ENCODE measurements around the gene GSDMA.
"Not testable (repeated sequence)": the region's sequence is repeated elsewhere in the genome, so short reads cannot be mapped to it uniquely, and the experiment has no call there.

The GSDMA gene

GRCh38 chr17:39996162-39996561, 33.4 kb downstream of the GSDMA start:
- no peak for DNase-seq (ENCODE audit: low read depth, low spot score)

GRCh38 chr17:39996800-39997199, 34.0 kb downstream of the GSDMA start:
- no peak for DNase-seq (ENCODE audit: low read depth, low spot score)

GRCh38 chr17:39997543-39997942, 34.7 kb downstream of the GSDMA start:
- DNase-seq (ENCODE audit: low read depth, low spot score) = no peak

- DNase-seq (ENCODE audit: low read depth, low spot score) = no peak
Observed at GRCh38 chr17:39999067-39999466, 36.3 kb downstream of the GSDMA start.

GRCh38 chr17:40000161-40000560, 37.4 kb downstream of the GSDMA start:
- no peak for DNase-seq (ENCODE audit: low read depth, low spot score)

GRCh38 chr17:40001335-40001734, 38.5 kb downstream of the GSDMA start:
- DNase-seq (ENCODE audit: low read depth, low spot score) = not testable (repeated sequence)

GRCh38 chr17:40004072-40004471, 41.3 kb downstream of the GSDMA start:
- DNase-seq (ENCODE audit: low read depth, low spot score) = no peak

DNA sequence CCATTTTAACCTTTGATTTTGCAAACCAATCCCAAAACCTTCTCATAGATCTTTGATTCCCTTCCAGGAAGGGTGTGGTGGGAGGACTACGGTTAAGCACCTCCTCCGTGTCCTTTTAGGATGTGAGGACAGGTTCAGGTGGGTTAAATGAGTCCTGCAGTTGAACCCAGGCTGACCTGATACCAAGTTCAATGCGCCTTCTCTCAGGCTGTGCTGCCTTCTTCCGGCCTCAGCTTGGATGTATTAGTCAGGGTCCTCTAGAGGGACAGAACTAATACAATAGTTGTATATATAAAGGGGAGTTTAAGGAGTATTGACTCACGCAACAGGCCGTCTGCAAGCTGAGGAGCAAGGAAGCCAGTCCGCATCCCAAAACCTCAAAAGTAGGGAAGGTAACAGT, 41.9 kb downstream of the GSDMA start:
- no peak for DNase-seq (ENCODE audit: low read depth, low spot score)

DNA sequence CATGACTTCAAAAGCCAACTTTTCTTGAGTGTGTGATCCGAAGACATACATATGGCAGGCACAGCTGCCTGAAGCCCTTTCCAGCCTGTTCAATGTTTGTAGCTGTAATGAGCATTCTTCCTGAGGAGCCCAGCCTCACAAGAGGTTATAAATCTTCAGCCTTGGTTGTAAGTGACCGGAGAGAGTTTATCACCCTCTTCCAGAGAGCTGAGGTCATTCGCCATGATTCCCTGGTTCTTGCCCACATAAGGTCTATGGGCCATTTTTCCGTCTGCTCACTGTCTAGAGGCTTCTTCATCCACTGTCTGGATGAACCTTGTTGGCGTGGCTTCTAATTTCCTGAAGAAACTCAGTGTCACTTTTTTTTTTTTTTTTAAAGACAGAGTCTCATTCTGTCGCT, 42.7 kb downstream of the GSDMA start:
- DNase-seq (ENCODE audit: low read depth, low spot score) = no peak

DNA sequence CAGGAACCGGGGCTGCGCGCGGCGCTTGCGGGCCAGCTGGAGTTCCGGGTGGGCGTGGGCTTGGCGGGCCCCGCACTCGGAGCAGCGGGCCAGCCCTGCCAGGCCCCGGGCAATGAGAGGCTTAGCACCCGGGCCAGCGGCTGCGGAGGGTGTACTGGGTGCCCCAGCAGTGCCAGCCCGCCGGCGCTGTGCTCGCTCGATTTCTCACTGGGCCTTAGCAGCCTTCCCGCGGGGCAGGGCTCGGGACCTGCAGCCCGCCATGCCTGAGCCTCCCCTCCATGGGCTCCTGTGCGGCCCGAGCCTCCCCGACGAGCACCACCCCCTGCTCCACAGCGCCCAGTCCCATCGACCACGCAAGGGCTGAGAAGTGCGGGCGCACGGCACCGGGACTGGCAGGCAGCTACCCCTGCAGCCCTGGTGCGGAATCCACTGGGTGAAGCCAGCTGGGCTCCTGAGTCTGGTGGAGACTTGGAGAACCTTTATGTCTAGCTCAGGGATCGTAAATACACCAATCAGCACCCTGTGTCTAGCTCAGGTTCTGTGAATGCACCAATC, 48.2 kb downstream of the GSDMA start:
- DNase-seq (ENCODE audit: low read depth, low spot score) = not testable (repeated sequence)

- not testable (repeated sequence) for DNase-seq (ENCODE audit: low read depth, low spot score)
Observed at GRCh38 chr17:40012017-40012647, 49.3 kb downstream of the GSDMA start.

GRCh38 chr17:40014375-40014980, 51.7 kb downstream of the GSDMA start:
- no peak for DNase-seq (ENCODE audit: low read depth, low spot score)

- DNase-seq (ENCODE audit: low read depth, low spot score) = no peak
Observed at GRCh38 chr17:40015005-40015997, 52.5 kb downstream of the GSDMA start, which contains the start of gene CSF3. CSF3 (plus strand) TSS chr17:40015440; CDS start chr17:40015475, 35 bp downstream.

DNA sequence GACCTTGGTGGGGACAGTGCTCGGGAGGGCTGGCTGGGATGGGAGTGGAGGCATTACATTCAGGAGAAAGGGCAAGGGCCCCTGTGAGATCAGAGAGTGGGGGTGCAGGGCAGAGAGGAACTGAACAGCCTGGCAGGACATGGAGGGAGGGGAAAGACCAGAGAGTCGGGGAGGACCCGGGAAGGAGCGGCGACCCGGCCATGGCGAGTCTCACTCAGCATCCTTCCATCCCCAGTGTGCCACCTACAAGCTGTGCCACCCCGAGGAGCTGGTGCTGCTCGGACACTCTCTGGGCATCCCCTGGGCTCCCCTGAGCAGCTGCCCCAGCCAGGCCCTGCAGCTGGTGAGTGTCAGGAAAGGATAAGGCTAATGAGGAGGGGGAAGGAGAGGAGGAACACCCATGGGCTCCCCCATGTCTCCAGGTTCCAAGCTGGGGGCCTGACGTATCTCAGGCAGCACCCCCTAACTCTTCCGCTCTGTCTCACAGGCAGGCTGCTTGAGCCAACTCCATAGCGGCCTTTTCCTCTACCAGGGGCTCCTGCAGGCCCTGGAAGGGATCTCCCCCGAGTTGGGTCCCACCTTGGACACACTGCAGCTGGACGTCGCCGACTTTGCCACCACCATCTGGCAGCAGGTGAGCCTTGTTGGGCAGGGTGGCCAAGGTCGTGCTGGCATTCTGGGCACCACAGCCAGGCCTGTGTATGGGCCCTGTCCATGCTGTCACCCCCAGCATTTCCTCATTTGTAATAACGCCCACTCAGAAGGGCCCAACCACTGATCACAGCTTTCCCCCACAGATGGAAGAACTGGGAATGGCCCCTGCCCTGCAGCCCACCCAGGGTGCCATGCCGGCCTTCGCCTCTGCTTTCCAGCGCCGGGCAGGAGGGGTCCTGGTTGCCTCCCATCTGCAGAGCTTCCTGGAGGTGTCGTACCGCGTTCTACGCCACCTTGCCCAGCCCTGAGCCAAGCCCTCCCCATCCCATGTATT, 53.5 kb downstream of the GSDMA start:
- DNase-seq (ENCODE audit: low read depth, low spot score) = no peak

GRCh38 chr17:40017422-40018080, 54.7 kb downstream of the GSDMA start:
- no peak for DNase-seq (ENCODE audit: low read depth, low spot score)

DNA sequence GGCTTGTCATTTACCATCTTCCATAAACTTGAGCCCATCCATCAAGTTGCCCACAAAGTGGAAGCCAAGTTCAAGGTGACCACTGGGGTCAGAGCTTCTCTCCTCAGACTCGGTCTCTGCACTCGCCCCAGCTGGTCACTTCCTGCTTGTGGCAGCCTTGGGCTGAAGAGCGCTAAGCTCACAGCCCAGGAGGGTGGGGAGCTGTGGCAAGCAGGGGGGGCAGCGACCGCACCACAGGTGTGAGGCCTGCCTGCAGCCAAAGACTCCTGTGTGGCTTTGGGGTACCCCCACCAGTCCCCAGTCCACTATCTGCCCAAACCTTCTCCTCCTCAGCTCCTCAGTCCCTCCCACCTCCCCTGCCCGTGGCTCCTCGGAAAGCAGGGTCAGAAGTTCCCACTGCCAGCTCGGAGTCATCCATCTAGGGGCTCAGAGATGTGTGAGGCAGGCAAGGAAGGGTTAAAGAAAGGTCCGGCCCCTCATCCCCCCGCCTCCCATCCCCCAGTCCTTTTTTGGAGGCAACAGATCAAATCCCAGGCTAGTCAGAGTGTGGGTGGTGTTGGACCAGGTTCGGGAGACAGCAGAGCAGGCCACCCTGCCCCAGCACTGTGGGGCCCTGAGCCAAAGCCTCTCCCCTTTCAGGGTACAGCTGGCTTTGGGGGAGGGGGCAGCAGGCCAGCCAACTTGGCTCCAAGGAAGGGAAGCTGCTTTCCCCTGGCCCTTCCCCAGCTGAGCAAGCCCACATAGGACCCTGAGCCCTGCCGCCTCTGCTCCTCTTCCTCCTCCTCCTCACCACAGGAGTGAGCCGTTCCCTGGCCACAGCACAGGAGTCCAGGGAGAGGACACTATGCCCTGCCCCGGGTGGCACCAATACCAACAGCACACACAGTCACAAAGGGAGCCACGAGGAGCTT, 55.7 kb downstream of the GSDMA start:
- no peak for DNase-seq (ENCODE audit: low read depth, low spot score)

- DNase-seq (ENCODE audit: low read depth, low spot score) = no peak
Observed at GRCh38 chr17:40019140-40019991, 56.6 kb downstream of the GSDMA start.

- no peak for DNase-seq (ENCODE audit: low read depth, low spot score)
Observed at GRCh38 chr17:40020146-40020545, 57.3 kb downstream of the GSDMA start.
